K562 (cell line): ENCODE data around the gene TPR. TPM values are rescaled to one million over a fixed set of nuclear protein-coding genes. Genes with fewer than 3 reads are reported as not detected.

Experiments used
- ATAC-seq: fragments of 200-7000 bp; cut with Tn5 transposase; 3 replicates; pipeline ENCODE4 v1.9.1; 2020; ENCODE audit warnings: moderate library complexity
- BruUV-seq: library from RNA; stranded (reverse); fragments of 400-500 nt; replicated peaks from 2 replicates; lab custom pipeline; 2021; lab: Mats Ljungman, UMichigan
- CTCF ChIA-PET: fragments of 300-600 bp; formaldehyde crosslinking; extraction: SDS; loops from one replicate; lab custom pipeline; 2021; ENCODE audit warnings: low intra/inter-chr PET ratio; lab: Yijun Ruan, JAX
- POLR2A ChIA-PET: fragments of 300-600, 350-650 bp; sonication (Branson Sonifier 250); formaldehyde crosslinking; extraction: SDS; loops from one replicate; lab custom pipeline; 2021; ENCODE audit warnings: antibody characterized with exemption, inconsistent platforms; lab: Yijun Ruan, JAX
- DNase-seq, 4 experiments: peaks; one replicate each; pipeline versions ENCODE4 v3.0.0 to v3.0.0-alpha.2; 2011 to 2018; ENCODE audit warnings: low spot score in 3 of 4, mixed read lengths in 3 of 4; ENCODE audit errors: extremely low read depth in 1 of 4
- FAIRE-seq: peaks from 2 replicates; lab custom pipeline; 2011; peaks lifted over from hg19 to GRCh38; lab: Jason Lieb, UNC
- H2AFZ ChIP-seq: 2 replicates; pipeline ENCODE4 v1.6.0; 2011; ENCODE audit warnings: low read depth, low read length, control low read depth, inconsistent platforms
- H3K27ac ChIP-seq: fragments of 200-600 bp; 3 replicates; pipeline ENCODE4 v1.8.0; 2011; ENCODE audit warnings: low read depth, mild to moderate bottlenecking, control low read depth, inconsistent platforms, low read length, moderate library complexity, mixed read lengths; ENCODE audit errors: extremely low read depth
- H3K27me3 ChIP-seq, 2 experiments: fragments of 300-600 bp in 1 of 2; 2 replicates in 1 of 2; 3 replicates in 1 of 2; pipeline versions ENCODE4 v1.6.0 to v1.8.0; 2011; ENCODE audit warnings: inconsistent platforms in 2 of 2, low read length in 2 of 2, mild to moderate bottlenecking in 1 of 2, mixed read lengths in 1 of 2, moderate library complexity in 1 of 2; ENCODE audit not compliant: control insufficient read depth in 2 of 2, insufficient read depth in 2 of 2
- H3K36me3 ChIP-seq: fragments of 300-600 bp; 3 replicates; pipeline ENCODE4 v1.8.0; 2011; ENCODE audit warnings: mild to moderate bottlenecking, low read length, inconsistent platforms; ENCODE audit not compliant: control insufficient read depth, insufficient read depth
- H3K4me1 ChIP-seq, 2 experiments: fragments of 200-600 bp in 1 of 2; replicated peaks in 1 of 2; 2 replicates in 1 of 2; 3 replicates in 1 of 2; pipeline versions ENCODE4 v1.5.1 to v1.8.0; 2011; ENCODE audit warnings: inconsistent platforms in 2 of 2, low read length in 2 of 2, mild to moderate bottlenecking in 1 of 2, mixed read lengths in 1 of 2, moderate library complexity in 1 of 2; ENCODE audit not compliant: control insufficient read depth in 2 of 2, insufficient read depth in 2 of 2
- H3K4me2 ChIP-seq: 2 replicates; pipeline ENCODE4 v1.6.1; 2011; ENCODE audit warnings: low read length, control low read depth, inconsistent platforms, mixed read lengths; ENCODE audit not compliant: insufficient read depth
- H3K4me3 ChIP-seq: fragments of 200-600 bp; sonication (generic), shearing (Covaris generic); 2 replicates; pipeline ENCODE4 v1.5.1; 2016; ENCODE audit warnings: control low read depth, inconsistent platforms
- H3K79me2 ChIP-seq: fragments of 200-600 bp; 3 replicates; pipeline ENCODE4 v1.8.0; 2011; ENCODE audit warnings: low read length, inconsistent platforms; ENCODE audit not compliant: control insufficient read depth, insufficient read depth
- H3K9ac ChIP-seq, 2 experiments: 2 replicates each; pipeline versions ENCODE4 v1.6.0 to v1.6.1; 2011; ENCODE audit warnings: low read depth in 2 of 2, low read length in 2 of 2, control low read depth in 1 of 2, inconsistent platforms in 1 of 2, mild to moderate bottlenecking in 1 of 2, mixed read lengths in 1 of 2; ENCODE audit not compliant: insufficient read depth in 1 of 2
- H3K9me1 ChIP-seq: one replicate; pipeline ENCODE4 v1.6.0; 2011; ENCODE audit warnings: inconsistent platforms, mild to moderate bottlenecking, low read length, moderate library complexity; ENCODE audit not compliant: control insufficient read depth, insufficient read depth
- H3K9me3 ChIP-seq: replicated peaks from 2 replicates; pipeline ENCODE4 v1.5.1; 2011; ENCODE audit warnings: low read depth, low read length, inconsistent platforms; ENCODE audit not compliant: control insufficient read depth, insufficient read depth
- H4K20me1 ChIP-seq: replicated peaks from 2 replicates; pipeline ENCODE4 v1.6.1; 2011; ENCODE audit warnings: low read length, inconsistent platforms, mixed read lengths; ENCODE audit not compliant: control insufficient read depth, insufficient read depth
- CEBPB ChIP-seq: fragments of 450-650 bp; IDR thresholded peaks from 2 replicates; pipeline ENCODE4 v1.6.1; 2016; ENCODE audit warnings: missing genetic modification characterization, missing compliant biosample characterization
- CEBPG ChIP-seq, 3 experiments: fragments of 200-800 bp in 1 of 3; sonication (Bioruptor generic) in 1 of 3; sonication (generic) in 1 of 3; formaldehyde crosslinking in 1 of 3; IDR thresholded peaks in 2 of 3; conservative IDR thresholded peaks in 1 of 3; 2 replicates each; pipeline versions ENCODE4 v1.6.1 to v1.8.0; 2016 to 2022; ENCODE audit warnings: missing compliant biosample characterization in 2 of 3, missing genetic modification characterization in 2 of 3, mild to moderate bottlenecking in 1 of 3, missing genetic modification reagents in 1 of 3
- HBP1 ChIP-seq: fragments of 450-650 bp; formaldehyde crosslinking; IDR thresholded peaks from 2 replicates; pipeline ENCODE4 v1.4.0; 2022; ENCODE audit warnings: missing genetic modification characterization
- POLR2A ChIP-seq: fragments of 450-650 bp; conservative IDR thresholded peaks from 2 replicates; pipeline ENCODE4 v1.6.1; 2016
- TRIM24 ChIP-seq, 2 experiments: fragments of 450-650 bp; IDR thresholded peaks; 2 replicates each; pipeline ENCODE4 v1.6.1; 2016
- ZNF507 ChIP-seq: conservative IDR thresholded peaks from 2 replicates; pipeline ENCODE4 v1.6.1; 2017; ENCODE audit warnings: missing genetic modification characterization, missing compliant biosample characterization
- WGBS: fragments of 100-300 bp; shearing (Covaris generic); methylation state at CpG from one replicate; pipeline ENCODE4 v1.1.6; 2016; ENCODE audit warnings: low coverage, mixed read lengths; ENCODE audit not compliant: insufficient coverage; ENCODE audit errors: missing lambda C conversion rate; 5-methylcytosine and 5-hydroxymethylcytosine counted together
- in situ Hi-C: fragments of 300-500 bp; cut with MboI; formaldehyde crosslinking; loops from 4 replicates; pipeline ENCODE4 v1.15.0; 2018; ENCODE audit warnings: inconsistent platforms, mixed read lengths
- intact Hi-C: fragments of 100-400 bp; cut with micrococcal nuclease; formaldehyde crosslinking; loops from 2 replicates; pipeline ENCODE4 v1.14.2; 2022
- polyA plus RNA-seq, 8 experiments: library from polyadenylated mRNA; depleted of rRNA in 4 of 8; stranded (reverse) in 5 of 8; unstranded in 3 of 8; fragments of >200 nt; fragmentation: Nextera tagmentation in 2 of 8; fragmentation: Illumina TruSeq in 1 of 8; extraction: Ambion mirVana in 2 of 8; extraction: Trizol in 1 of 8; gene quantifications; 2 replicates each; pipeline versions ENCODE4 v1.2.1 to v1.2.3, GENCODE V29; 2011 to 2014; ENCODE audit warnings: inconsistent platforms in 1 of 8, missing spikeins in 1 of 8
- total RNA-seq, 7 experiments: library from RNA; depleted of rRNA in 6 of 7; stranded (reverse); fragments of >200 nt in 6 of 7; fragmentation: Illumina TruSeq in 2 of 7; extraction: Trizol in 2 of 7; gene quantifications; 2 replicates each; pipeline versions ENCODE4 v1.2.1 to v1.2.3, GENCODE V29; 2011 to 2021; ENCODE audit warnings: low replicate concordance in 1 of 7
- TF ChIP-seq, protein P1 (sequence below): fragments of 450-650 bp; IDR thresholded peaks from 2 replicates; pipeline ENCODE4 v1.6.1; 2016; ENCODE audit warnings: antibody characterized with exemption

The TPR gene
- total and polyA plus RNA-seq, 9 of the 15 experiments (the other 6 are each of a cell fraction or from before 2014, with no cell fraction given): 48.5 to 167 (median 138) TPM

DNA sequence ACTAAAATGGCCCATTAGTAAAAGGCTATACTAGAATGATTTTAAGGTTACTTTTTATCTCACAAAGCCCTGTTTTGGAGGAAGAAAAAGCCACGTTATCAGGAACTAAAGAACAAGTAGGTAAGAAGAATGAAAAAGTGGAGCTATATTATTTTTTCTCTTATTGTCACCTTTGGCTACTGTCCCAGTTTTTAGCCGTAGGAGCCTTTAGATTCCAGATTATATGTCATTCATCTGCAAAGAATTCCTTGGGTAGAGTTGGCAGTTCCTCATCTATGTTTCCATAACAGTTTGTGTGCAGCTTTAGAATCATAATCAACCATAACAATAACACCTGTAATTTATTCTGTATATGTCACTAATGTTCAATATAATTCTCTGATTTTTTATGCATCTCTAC lies 83.8 kb downstream of the TPR start:
- no peaks in the 10 kb centered on the region for H3K9me1 ChIP-seq
- WGBS: 28% methylated on average over 2 of the region's 2 CpGs
- no peak overlapping the region for H3K9ac ChIP-seq
- TF ChIP-seq, protein P1, sequence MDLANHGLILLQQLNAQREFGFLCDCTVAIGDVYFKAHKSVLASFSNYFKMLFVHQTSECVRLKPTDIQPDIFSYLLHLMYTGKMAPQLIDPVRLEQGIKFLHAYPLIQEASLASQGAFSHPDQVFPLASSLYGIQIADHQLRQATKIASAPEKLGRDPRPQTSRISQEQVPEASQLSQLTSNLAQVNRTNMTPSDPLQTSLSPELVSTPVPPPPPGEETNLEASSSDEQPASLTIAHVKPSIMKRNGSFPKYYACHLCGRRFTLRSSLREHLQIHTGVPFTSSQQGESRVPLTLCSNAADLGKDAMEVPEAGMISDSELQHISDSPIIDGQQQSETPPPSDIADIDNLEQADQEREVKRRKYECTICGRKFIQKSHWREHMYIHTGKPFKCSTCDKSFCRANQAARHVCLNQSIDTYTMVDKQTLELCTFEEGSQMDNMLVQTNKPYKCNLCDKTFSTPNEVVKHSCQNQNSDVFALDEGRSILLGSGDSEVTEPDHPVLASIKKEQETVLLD: no peak
- TF ChIP-seq ZNF507 (tag): 0 out of 2 replicates have a peak, but pooled peaks have one; percentile 25
- no peaks in the 10 kb centered on the region for H3K36me3 ChIP-seq
- no peak for DNase-seq
- H3K27me3 ChIP-seq: no peaks in the 10 kb centered on the region; a peak in 1 of 5 replicates
- H3K4me3 ChIP-seq: no peak overlapping the region
- no peak for FAIRE-seq
- no peaks in the 10 kb centered on the region for H4K20me1 ChIP-seq
- intact Hi-C loops: no loop called here
- ChIA-PET POLR2A (no interaction called here), CTCF (no interaction called here)
- BruUV-seq: no TSS peak
- H3K4me1 ChIP-seq: peaks cover 3 to 8% of the 10 kb centered on the region in 2 experiments; a peak in 3 of 5 replicates
- in situ Hi-C loops: no loop called here
- no peak for ATAC-seq
- H2AFZ ChIP-seq: no peak overlapping the region
- H3K27ac ChIP-seq: no peak overlapping the region
- H3K79me2 ChIP-seq: no peaks in the 10 kb centered on the region
- no peak overlapping the region for H3K4me2 ChIP-seq
- H3K9me3 ChIP-seq: no peaks in the 10 kb centered on the region

DNA sequence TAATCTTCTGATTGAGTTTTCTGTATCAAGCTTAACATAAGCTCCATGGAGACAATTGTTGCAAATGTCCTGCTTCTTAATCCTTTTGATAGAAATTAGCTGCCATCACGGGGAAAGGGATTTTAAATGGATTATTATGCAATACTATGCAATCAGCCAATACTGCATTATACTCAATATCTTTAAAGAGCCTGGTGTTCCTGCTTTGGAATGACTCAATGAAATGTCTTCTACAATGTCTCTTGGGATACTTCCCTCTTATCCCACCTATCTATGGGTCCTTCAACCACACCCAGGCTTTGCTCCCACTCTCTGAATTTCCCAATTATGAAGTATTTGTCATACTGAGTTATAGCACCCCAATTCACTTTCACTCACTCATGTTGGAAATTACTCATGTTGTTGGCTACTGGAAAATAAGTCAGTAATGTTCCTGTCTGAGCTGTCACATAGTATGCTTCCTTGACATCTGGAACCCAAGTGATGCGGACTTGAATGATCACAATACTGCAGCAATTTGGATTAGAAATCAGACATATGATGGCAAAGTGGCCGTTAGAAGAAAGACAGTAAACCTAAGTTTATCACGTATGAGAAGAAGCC lies 85.0 kb downstream of the TPR start:
- POLR2A ChIA-PET: no interaction called here
- H3K79me2 ChIP-seq: no peaks in the 10 kb centered on the region
- no peaks in the 10 kb centered on the region for H3K9me3 ChIP-seq
- intact Hi-C loops: no loop called here
- CTCF ChIA-PET: no interaction called here
- no peak overlapping the region for H3K4me3 ChIP-seq
- H3K9ac ChIP-seq: no peak overlapping the region
- ATAC-seq (no peak), DNase-seq (no peak), FAIRE-seq (no peak)
- no peaks in the 10 kb centered on the region; a peak in 1 of 5 replicates for H3K27me3 ChIP-seq
- in situ Hi-C loops: no loop called here
- peaks cover 3 to 8% of the 10 kb centered on the region in 2 experiments; a peak in 3 of 5 replicates for H3K4me1 ChIP-seq
- 0 out of 4 replicates have a peak, but pooled peaks of 1 of the 2 experiments have one; percentile 10 for TF ChIP-seq TRIM24 (IDR thresholded peaks at IDR 0.05)
- peak; percentile 57; the same call in 1 of the 2 replicates for TF ChIP-seq CEBPB (tag)
- no peak for TF ChIP-seq POLR2A
- TF ChIP-seq HBP1 (CRISPR knock-in tag): no peak
- no peak for TF ChIP-seq CEBPG (CRISPR knock-in tag; IDR thresholded peaks at IDR 0.05)
- peak; percentile 55 to 84; a peak in 2 of 4 replicates for TF ChIP-seq CEBPG (tag; conservative IDR thresholded peaks at IDR 0.05 in 1 of 2, IDR thresholded peaks at IDR 0.05 in 1 of 2)
- H3K36me3 ChIP-seq: no peaks in the 10 kb centered on the region
- 32% methylated on average over 4 of the region's 4 CpGs for WGBS
- BruUV-seq: no TSS peak
- no peaks in the 10 kb centered on the region for H3K9me1 ChIP-seq
- H3K27ac ChIP-seq: no peak overlapping the region
- no peaks in the 10 kb centered on the region for H4K20me1 ChIP-seq
- H2AFZ ChIP-seq: no peak overlapping the region
- H3K4me2 ChIP-seq: no peak overlapping the region
